Occipital lobe (tissue), 2 donors: Measurements from ENCODE around the gene PDIK1L. TPM values are rescaled to one million over a fixed set of nuclear protein-coding genes. Genes with fewer than 3 reads are reported as not detected.
A peak's percentile ranks its signal among the peaks of the same experiment; 100 is the strongest.

Experiments
- DNase-seq: peaks from one replicate; lab custom pipeline; 2025; lab: John Stamatoyannopoulos, UW
- total RNA-seq: library from RNA; depleted of rRNA; stranded (reverse); fragments of >200 nt; gene quantifications from one replicate; pipeline ENCODE4 v1.2.3, GENCODE V29; 2014

PDIK1L gene
- total RNA-seq, 1 donor from 2014 or later = 93.6 TPM

DNA sequence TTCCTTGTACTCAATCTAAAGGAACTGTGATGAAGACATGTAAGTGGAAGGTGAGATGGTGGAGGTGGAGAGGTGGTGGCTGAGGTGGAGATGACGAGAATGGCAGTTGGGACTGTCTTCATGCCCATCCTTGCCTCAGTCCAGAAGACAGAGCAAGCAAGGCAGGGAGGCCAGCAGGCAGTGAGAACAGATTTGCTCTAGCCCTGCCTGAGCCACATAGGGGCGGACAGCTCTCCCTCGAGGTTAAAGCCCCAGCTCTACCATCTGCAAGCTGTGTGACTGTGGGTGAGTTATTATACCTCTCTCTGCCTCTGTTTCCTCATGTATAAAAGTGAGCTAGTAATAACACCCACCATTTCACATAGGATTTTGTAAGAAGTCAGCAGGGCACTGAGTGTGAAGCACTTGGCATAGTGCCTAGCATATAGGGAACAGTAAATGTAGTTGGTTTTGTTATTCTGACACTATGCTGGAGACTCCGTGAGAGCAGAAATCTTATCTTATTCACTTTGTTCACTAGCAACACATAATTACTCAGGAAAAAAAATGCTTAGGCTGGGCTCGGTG lies 42.4 kb downstream of the PDIK1L start:
- DNase-seq = no peak

DNA sequence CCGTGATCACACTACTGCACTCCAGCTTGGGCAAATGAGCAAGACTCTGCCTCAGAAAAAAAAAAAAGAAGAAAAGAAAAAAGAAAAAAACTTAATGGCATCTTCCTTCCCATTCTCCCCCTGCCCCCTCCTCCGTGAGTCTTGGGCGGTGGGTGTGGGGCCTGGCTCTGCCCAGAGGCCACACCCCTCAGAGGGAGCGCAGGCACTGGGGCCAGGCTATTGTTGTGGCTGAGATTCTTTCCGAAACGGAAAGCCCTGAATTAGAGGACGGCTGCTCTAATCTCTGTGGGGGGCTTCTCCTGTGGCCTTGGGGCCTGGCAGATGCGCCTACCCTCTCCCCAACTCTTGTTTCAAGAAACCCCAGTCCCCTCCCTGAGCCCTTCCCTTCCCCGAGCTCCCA lies 43.1 kb downstream of the PDIK1L start:
- no peak for DNase-seq

DNA sequence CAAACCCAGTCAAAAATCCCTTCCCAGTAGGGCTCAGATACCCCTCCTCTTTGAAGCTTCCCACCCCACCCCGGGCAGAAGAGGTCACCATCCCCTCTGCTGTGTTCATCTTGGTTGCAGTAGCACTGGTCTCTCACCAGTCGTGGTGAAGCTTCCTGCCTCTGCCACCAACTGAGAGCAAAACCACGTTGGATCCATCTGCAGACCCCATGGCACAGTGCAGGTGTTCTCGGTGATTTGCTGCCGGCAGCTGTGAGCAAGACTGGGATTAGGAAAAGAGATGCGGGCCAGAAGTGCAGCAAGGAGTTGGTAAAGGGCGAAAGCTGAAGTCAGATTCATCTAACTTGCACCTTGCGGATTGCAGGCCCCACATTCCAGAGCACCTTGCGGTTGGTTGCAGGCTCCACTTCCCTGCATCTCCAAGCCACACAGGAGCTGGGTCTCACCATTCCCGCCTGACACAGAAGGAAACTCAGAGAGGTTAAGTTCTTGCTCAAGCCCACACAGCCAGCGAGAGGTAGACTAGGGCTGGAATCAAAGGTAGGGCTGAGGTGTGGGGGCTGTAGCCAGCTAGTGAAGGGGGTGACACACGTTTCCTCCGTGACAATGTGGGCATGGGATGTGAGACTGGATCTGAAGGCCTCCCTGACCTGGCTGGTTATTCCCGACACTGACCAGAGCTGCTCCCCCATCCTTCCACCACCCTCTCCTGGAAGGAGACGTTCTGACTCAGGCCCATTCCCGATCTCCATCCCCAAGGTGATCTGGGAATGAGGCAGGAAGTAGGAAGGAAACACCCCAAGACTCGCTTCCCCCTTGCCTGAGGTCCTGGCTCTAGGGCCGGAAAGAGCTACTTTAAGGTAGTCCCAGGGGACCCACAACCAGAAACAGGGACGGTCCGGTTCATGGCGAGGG lies 44.0 kb downstream of the PDIK1L start:
- DNase-seq = no peak

DNA sequence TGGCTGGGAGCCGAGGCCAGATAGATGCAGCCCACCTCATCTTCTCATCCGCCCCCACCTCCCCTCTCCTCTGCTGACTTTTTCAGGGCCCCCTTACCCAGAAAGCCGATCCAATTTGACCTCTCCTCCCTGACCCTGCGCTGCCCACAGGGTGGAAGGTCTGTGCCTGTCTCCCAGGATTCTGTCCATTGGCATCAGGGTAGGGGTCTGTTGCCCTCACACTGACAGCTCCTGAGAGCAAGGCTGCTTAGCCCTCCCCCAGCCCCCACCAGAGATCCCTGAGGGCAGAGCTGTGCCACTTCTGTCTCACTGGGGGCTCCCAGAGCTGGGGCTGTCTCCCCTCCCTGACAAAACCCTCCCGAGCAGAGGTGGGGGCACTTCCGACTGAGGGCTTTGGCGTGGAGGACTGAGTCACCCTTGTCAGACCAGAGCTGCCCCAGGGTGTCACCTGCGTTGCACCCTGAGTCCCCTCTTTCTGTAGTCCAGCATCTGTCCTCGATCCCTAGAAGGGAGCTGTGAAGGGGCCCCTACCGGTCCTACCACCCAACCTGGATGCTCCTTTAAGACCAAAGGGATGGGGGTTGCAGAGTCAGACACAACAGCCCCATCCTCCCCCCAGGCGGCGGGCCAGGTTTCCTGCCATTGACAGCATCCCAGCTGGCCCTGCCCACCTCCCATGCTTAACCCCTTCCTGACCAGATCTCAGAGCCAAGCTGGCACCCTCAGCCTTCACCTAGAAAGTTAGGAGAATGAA lies 44.8 kb downstream of the PDIK1L start:
- no peak for DNase-seq

DNA sequence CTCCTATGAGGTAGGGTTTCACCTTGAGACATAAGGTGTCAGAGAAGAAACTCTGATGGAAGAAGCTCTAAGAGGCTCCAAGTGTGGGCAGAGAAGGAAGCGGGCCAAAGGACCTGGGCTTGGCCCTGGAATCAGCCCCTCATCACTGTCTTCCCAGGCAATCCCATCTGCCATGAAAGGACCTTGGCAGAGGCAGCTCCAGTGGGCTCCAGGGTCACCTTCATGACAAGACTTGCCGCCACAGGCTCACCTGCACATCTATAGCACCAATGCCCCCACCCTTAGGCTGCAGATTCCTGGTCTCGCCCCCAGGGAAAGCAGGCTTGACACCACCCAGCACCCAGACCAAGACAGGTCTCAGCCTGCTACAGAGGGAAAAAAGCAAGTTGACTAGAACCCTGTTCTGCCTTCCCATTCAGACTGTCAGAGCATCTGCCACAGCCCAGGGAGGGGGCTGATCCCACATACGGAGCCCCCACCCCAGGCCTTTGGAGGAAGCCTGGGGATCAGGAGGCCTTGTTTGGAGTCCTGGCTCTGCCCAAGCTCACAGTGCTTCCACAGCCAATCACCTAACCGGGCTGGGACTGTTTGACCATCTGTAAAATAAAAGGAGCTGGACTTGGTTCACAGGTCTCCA lies 46.8 kb downstream of the PDIK1L start:
- no peak for DNase-seq

DNA sequence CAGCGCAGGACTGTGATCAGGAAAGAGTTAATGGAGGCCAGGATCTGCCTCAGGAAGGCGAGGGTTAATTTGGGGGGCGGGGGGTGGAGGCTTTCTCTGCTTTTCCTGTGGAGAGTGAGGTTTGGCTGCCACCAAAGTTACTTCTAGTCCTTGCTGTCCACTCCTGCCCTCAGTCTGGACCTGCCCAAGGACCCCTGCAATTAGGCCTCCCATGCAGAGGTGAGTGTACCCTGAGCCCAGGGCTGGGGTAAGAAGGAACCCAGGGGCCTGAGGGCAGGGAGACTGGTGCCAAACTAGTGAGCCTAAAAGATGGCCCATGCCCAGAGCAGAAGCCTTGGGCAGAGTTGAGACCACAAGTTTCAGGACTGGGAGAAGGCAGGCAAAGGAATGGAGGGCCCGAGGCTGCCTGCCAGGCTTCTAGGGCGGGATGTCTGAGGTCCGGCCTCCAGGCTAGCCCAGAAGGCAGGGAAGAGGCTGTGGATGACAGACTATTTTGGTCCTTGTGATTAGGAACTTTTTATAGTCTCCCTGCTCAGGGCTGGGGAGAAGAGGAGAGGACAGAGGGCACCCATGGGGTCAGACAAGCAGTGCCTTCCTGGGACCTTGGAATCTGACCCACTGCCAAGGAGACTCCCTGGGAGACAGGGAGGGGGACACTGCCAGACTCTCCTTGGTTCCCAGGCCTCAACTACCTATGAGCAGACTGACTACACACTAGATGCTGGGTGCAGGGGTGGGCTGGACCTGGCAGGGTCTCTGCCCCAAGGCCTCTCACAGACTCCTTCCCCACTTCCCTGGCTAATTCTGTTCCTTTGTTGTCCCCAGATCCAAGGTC lies 47.5 kb downstream of the PDIK1L start, which contains the start of gene FAM110D:
Gene FAM110D, plus strand, starts transcription at position 172 of the 835 bp plus-strand sequence. CDS start 2,213 bp downstream, outside the sequence.
- no peak for DNase-seq

DNA sequence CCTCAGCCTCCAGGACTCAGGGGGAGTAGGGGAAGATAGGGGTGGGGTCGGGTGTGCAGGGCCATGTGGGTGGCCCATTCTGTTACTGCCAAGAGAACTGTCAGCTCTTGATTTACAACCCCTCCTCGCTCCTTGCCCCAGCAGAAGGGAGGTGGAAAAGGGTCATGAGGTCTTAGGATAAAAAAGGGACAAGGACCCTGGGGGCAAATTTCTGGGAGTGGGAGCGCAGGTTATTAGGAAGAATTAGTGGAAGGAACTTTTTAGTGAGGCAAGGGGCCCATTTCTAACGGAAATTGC lies 48.1 kb downstream of the PDIK1L start:
- DNase-seq = no peak

DNA sequence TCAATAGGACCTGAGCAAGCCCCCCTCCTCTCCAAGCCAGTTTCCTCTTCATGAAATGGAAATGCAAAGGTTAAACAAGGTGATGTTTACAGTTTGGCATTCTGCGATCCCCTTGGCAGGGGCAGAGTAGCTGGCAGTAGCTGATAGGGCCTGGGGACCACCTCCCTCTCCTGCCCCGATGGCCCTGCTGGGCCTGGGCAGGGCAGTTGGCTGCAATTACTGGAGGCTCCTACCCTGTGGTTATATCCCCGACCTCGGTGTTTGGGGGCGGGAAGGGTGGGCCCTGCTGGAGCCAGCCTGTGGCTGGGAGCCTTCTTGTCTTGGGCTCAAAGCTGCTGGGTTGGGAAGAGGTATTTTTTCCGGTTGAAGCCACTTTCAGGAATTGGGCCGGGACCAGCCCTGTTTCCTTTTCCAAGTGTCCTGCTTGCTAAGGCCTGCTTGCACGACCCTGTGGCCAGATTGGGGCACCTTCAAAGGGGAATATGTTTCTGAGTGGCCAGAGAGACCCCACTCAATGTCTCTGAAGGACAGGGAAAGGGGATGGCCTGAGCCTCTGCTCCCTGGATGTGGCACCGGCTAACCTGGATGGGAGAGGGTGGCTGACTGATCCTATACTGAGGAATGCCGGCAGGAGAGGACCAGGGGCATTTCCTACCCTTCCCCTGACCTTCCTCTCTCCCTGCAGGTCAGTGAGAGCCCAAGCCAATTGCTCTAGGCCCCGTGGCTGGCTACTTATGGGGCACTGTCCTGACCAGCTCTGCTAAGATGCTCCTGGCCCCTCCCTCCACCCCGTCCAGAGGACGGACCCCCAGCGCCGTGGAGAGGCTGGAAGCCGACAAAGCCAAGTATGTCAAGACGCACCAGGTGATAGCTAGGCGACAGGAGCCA lies 49.1 kb downstream of the PDIK1L start:
- no peak for DNase-seq

DNA sequence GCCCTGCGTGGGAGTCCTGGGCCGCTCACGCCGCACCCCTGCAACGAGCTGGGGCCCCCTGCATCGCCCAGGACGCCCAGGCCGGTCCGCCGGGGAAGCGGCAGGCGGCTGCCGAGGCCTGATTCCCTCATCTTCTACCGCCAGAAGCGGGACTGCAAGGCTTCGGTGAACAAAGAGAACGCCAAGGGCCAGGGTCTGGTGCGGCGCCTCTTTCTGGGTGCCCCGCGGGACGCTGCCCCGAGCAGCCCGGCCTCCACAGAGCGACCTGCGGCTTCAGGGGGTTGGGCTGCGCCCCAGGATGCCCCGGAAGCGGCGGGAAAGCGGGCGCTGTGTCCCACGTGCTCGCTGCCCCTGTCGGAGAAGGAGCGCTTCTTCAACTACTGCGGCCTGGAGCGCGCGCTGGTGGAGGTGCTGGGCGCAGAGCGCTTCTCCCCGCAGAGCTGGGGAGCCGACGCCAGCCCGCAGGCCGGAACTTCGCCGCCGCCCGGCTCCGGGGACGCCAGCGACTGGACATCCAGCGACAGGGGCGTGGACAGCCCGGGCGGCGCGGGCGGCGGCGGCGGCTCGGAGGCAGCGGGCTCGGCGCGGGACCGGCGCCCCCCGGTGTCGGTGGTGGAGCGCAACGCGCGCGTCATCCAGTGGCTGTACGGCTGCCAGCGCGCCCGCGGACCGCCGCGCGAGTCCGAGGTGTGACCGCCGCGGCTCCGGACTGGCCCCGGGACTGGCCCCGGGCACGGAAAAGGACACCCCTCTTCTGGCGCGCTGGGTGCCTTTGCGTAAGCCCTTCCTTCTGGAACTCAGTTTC lies 50.0 kb downstream of the PDIK1L start:
- DNase-seq = peak; percentile 41

DNA sequence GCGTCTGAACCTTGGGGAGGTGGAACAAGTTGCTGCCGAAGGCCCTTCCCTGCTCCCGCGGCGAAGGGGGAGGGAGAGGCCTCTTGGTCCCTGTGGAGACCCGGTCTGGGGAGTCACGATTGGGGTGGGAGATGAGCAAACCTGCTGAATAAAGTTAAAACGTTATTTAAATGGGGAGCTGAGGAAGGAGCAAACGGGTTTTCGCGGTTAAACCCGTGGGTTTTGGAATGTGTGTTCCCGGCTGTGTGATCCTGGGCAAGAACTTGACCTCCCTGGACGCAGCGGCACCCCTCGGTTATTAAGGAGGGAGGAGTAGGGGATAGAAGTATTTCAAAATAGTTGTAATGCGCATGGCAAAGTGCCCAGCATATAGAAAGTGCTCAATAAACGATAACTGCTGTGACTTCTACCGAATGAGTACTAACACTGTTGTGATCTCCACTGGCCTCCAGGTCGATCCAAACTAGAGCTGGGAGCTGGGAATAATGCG lies 50.6 kb downstream of the PDIK1L start:
- no peak for DNase-seq

DNA sequence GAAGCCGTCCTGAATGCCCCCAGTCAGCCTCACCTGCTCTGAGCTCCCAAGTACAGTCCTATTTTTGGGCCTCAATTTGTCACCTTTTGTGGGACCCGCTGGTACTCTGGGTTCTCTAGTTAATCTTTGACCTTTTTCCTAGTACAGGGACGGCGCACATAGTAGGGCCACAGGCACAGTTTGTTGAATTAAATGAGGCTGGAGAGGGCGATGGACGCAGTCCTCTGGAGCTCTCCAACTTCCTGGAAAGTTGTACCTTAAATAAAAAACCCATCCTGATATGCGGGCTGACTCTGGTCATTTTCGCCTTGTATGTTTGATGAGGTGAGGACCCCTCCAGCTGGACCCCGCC lies 52.0 kb downstream of the PDIK1L start:
- DNase-seq = no peak

DNA sequence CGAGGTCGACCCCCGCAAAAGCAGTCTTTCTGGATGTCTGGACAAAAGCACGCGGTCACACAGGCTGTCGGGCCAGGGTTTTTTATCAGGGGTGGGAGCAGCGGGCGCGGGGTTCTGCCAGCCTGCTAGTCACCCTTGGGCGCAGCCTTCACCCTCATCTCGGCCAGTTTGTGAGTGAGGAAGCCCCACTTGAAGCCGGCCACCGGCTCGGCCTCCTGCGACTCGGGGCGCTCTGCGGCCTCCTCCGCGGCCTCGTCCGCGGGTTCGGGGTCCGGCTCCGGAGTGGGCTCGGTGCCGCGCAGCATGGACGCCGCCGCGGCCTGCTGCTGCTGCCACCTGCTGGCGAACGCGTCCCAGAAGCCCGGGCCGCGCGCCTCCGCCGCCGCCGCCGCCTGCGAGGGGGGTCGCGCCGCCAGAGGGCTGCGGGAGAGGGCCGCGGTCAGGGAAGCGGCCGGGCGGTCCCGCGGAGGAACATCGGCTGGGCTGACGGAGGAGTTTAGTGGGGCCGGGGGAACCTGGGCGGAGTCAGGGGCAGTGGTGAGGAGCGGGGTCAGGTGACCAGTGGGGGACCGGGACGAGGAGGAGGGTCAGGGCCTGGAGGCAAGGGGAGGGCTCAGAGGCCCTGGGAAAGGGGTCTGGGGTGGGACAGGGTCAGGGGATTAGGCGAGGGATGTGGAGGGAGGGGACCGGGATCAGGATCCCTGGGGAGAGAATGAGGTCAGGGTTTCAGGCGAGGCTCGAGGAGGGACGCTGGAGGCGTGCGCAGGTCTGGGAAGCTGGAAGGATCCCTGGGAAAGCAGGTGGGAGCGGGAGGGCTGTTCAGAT lies 52.6 kb downstream of the PDIK1L start:
- DNase-seq = no peak

DNA sequence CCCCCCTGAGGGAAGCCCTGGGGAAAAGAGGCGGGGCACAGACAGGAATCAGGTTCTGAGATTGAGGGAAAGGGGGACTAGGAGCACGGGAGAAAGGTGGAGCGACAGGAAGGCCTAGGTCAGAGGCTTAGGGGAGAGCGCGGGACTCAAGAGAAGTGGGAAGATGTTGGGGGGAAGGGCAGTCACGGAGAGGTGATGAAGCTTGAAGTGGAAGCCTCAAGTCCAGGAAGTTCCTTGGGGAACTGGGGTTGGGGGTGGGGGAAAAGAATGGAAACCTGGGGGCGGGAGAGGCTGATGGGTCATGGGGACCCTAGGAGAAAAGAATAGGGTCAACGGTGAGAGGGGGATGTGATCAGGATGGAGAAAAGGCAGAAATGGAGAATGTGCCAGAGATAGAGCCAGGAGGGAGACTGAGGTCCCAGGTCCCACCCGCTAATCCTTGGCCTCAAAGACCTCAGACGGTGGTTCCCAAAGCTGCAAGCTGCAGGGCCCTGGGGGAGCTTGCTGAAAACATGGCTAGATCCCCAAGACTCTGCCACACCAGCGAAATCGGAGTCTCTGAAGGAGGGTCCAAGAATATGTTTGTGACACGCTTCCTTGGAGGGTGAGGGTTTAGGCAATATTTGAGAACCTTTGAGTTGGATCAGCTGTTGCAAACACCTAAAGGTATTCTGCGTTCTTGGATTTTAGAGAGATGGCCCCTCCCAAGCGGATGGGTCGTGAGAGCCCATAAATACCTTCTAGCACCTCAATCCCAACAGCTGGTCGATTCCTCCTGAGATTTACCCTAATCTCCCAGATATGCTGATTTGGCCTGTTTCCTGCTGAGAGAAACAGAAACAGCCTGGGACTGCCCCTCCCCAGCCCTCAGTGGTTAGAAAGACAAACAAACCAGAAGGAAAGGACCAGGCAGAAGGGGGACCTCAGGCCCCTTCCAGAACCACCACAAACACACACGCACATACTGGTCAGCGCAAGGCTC lies 53.5 kb downstream of the PDIK1L start:
- no peak for DNase-seq

DNA sequence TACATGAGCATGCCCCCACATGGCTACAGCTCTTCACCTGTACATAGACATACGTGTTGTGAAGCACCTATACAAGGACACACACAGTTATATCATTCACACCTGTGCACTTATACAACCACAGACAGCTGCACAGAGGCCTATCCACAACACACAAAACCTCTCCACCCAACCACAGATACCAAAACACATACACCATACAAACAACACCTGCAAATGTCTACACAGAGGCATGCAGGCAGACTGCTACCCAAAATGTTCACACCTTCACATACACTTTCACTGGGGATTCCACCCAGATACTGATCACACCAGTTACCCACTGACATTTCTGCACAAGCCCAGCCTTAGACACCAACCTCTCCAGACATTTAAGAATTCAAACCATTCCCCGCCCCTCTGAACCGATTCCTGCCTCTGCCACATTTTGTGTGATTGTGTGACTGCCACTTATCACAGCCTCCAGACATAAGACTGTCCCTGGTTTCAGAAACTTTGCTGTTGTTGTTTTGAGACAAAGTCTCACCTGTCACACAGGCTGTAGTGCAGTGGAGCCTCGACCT lies 55.2 kb downstream of the PDIK1L start:
- no peak for DNase-seq

DNA sequence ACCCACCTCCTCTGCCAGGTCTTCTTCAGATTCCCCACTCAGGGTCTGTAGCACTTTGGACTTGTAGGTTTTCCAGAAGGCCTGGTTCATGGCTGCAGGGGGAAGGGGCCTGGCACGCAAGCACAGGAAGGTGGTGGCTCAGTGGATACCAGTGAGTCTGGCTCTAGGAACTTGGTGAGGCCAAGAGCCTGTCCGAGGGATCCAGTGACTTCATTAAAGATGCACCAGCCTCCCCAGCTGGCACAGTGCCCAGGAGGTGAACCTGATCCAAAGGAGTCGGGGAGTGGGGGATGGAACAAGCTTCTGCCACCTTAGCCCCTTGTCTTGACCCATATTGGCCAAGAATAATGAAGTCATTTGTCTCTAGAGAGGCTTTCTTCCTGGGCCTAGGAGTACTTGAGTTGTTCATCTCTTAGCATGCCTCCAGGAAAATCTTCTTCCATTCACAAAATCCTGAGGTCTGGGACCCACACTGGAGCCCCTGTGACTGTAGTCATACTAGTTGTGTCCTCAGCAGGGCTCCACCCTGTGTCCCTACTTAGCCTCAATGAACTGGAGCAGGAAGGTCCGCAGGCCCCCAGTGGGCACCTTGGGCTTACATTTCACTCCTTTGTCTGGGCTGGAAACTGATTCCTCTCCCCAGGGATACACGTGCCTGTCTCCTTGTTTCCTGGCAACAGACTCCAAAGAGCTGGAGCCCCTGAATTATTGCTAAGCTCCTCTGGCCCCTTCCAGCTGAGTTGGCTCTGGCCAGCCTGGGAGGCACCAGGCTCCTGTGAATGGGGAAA lies 57.0 kb downstream of the PDIK1L start, which contains the start of gene C1orf232:
Gene C1orf232, minus strand, starts transcription at position 554 of the 788 bp plus-strand sequence. Its CDS starts 464 bp downstream, at position 90.
- DNase-seq = no peak

DNA sequence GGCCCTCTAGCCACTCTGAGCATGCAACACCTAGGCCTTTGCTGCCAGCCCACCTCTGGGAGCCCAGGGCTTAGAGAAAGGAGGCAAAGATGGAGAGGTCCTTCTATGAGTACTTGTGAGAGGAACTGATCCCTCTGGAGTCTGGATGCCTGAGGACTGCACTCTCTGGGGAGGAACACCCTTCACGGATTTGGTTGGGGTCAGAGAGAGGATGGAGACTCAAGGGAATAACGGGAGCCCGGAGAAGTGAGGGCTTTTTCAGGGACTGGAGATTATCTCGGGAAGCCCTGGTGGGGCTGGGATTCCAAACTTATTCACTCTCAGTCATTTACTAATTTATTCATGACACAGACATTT lies 57.6 kb downstream of the PDIK1L start:
- DNase-seq = no peak
